Fibroblast of skin of scalp (primary cell): ENCODE results near the gene CDH12.

Experiments
- DNase-seq: peaks from one replicate; pipeline ENCODE4 v3.0.0-alpha.2; 2013

CDH12 gene

DNA sequence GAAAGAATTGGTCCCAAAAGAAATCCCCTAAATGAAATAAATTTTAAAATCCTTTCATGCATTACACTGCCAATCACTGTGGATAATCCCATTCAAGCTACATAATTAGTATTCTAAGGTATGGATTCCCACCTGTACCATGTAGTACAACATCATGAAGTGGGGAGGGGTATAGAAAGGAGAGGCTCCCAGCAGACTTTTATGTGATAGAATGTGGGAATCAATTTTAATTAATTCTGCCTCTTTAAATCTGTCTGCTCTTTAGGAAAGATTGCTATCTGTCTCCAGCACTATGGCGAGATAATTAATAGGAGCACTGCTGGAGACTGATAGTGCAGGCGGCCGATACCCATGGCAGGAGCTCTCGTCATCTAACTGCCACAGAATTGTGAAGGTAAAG lies 95.4 kb downstream of the CDH12 start:
- DNase-seq, result no peak

DNA sequence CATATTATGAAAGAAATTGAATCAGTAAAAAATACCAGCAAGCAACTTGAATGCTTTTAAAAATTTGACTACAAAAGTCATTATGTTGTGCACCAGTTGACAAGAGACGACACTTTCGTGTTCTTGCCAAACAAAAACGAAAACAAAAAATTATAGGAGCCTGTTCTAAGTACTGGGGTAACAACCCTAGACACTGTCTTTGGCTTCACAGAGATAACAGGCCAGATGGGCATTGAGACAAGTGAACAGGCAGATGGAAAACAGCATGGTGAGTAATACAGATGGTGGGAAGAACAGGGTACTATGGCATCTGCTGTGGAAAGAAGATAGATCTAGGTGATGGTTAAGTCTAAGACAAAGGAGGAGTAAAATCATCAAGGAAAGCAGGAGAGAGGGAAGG lies 99.0 kb downstream of the CDH12 start:
- no peak for DNase-seq

DNA sequence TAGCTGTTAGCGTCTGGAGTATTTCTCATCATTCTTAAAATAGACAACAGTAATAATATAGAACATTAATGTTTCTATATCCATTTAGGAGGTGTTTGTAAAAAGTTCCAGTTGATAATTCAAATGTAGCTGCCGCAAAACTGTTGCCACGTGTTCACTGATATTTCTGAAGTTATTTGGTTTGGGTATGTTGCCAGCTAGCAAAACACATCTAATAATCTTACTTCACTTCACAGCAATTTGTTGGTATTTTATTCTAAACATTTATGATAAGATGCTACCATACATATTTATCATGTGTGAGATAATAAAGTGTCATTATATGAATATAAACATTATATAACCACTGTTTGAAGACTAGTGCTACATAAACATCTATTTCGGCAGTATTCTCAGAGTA lies 101.6 kb downstream of the CDH12 start:
- DNase-seq, result no peak

DNA sequence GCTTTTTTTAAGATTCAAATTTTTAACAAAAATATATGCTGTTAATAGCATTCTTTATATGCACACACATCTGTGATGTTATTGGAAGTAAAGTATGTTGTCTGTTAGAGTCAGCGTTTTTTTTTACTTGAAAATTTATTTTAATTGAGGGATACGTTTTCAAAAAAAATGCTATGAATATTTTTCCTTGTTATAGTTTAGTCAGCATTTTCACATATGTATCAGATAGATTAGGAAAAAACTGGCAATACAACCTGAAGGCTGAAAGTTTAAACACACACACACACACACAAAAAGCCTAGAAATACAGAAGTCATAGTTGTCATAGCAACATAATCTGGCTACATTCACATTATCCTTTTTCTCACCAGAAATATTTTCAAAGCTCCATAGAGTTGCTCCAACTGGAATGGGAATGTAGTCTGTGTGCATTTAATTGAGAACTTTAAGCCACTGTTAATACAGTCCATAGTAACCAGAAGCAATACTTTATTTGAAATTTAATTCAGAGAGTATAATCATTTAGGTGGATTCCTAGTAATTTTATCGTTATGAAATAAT lies 116.6 kb downstream of the CDH12 start:
- DNase-seq, result no peak

DNA sequence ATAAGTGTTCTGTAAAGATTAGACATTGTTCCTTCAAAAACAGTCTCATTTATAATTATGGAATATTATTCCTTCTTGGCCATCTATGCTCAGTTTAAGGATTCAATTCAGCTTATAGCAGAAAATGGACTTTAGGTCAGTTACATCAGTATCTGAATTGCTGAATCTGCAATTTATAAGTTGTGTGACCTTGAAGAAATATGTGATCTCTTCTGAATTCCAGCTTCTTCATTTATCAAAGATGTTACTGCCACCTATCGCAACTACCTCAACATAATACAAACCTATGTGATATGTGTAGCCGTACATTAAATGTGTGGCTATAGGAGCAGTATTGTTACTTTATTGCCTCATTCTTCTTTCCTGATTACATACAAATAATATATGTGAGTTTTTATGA lies 118.2 kb downstream of the CDH12 start:
- no peak for DNase-seq

DNA sequence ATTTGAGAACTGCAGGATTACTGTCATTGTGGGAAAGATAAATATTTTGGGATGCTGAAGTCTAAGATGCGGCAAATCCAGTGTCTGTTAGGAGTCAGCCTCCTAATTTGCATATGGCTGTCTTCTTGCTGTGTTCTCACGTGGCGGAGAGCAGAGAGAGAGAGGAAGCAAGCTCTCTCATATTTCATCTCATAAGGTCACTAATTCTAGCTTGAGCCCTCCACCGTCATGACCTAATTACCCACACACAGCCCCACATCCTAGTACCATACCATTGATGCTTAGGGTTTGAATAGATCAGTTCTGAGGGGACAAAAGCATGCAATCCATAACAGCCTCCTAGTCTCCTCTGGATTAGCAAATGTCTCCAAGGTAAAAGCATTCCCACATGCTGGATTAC lies 124.5 kb downstream of the CDH12 start:
- no peak for DNase-seq

DNA sequence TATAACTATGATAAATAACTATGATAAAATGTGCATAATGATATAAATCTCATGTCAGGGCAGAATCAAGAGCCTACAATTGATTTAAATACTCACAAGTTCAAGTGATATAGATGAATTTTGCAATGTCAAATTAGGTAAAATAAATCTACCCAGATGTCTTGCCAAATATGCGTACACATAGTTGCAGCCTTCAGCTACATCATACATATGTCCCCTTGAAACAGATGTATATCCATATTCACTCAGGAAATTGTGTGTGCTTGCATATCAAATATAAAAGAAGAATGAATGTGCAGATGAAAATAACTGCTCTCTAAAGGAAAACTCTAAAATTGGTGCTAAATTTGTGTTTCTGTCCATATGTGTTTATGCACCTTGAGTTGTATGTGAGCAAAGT lies 130.7 kb downstream of the CDH12 start:
- DNase-seq, result no peak

DNA sequence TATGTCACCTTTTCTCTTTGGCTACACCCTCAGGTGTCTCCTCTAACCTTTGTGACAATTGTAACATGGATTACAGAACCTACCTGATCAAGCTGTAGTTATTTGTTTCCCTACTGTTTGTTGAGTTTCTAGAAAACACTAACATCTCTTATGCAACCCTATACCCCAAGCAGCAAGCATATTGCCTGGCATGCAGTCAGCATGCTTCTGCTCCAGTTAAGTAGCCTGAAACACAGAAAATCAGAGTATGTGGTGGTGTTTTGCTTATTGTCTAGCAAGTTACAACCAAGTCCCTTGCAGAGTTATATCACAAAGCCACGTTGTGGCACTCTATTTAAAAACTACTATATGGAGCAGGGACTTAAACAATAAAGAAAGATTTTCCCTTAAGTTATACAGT lies 131.1 kb downstream of the CDH12 start:
- no peak for DNase-seq

DNA sequence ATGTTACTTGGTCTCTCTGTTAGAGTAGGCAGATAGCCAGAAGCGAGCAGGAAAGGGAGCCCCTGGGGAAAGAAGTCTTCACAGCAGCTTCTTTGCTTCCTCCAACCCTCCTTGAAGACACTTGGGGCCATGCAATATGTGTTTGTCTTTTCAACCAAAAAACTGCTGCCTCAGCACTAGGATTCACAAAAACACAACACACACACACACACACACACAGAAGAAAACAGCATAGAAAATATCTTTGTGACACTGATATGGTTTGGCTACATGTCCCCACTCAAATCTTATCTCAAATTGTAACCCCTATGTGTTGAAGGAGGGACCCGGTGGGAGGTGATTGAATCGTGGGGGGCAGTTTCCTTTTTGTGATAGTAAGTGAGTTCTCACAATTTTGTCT lies 133.3 kb downstream of the CDH12 start:
- no peak for DNase-seq

DNA sequence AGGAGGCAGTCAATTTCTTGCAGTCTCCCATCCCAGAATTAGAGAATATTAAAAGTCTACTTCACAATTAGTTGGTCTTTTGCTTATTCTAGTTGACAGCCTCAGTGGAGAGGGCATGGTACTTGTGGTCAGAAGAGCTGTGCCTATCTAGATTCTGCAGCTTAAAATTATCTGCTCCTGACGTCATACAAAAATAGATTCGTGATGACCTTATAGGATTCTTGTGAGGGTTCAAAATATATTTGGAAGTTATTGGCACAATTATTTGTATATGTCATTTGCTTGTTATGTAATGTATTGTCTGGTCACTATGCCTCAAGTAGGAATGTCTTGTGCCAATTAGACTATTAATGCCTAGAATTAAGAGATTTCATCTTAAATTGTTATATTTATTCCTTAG lies 142.5 kb downstream of the CDH12 start:
- no peak for DNase-seq

DNA sequence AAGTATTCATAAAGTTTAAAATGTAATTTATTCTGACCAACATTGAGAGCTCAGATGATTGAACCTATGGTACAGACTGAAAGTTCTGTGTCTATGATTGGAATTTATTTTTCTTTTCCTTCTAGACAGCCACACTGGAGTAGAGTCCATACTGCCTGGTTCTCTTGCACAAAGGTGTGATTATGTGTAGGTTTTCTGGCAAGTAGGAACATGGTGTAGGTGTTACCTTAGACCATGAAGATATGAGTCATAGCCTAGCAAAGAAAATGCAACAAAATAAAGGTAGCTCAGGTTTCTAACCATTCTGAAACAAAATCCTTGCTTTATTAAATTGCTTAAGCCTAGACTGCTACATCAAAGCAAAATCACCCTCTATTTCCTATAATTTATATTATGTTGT lies 143.4 kb downstream of the CDH12 start:
- no peak for DNase-seq

DNA sequence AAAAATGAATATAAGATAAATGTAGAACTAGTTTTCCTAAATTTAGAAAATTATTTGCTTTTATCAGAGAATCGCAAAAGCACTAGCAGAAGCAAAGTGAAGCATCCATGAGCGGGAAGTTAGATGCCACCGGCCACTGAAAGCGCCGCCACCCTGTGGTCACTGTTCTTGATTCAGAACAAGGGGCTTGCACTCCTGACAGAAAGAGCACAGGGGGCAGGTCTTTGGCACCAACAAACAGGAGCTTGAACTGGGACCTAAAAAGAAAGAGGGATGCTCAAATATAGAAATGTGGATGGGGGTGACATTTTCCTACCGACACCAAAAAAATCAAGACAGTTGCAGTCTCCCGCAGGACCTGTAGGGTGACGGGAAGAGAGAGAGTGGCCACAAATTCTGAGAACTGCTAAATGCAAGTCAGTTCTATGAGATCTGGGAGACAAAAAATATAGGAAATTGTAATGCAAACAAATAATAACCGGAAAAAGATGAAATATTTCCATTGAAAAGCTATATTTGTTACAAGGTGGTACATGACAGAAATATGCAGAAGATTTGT lies 144.3 kb downstream of the CDH12 start:
- DNase-seq, result no peak

DNA sequence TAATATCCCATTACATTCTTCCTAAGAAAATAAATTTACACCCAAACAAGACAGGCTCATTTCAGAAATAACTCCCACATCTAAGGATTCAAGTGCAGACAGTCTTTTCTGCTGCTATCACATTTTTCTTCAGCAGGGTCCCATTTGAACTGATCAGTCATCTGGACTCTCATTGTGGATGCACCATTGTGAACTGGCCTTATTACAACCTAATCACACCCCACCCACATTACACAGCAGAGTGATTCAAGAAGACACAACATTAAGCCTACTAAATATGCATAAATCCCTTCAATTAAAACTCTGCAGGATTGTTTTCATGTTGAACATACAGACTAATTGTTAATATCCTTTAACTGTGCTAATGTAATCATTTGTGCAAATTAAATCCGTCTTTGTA lies 146.2 kb downstream of the CDH12 start:
- DNase-seq, result no peak

DNA sequence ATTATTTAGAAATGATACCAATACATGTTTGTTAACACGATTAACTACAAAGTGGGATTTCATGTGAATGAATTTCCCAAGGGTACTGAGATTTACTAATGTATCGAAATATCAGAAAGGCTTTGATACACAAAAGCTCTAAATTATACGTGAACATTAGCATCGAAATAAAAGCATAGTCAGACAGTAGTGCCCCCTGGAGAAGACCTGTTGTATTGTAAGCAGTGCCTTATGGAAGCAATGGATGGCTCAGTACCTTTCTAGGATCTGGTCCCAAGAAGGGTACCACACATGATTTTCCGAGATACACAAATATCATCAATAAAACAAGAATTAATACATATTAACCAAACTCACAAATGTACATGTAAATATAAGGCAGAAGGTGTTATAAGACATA lies 153.8 kb downstream of the CDH12 start:
- no peak for DNase-seq

DNA sequence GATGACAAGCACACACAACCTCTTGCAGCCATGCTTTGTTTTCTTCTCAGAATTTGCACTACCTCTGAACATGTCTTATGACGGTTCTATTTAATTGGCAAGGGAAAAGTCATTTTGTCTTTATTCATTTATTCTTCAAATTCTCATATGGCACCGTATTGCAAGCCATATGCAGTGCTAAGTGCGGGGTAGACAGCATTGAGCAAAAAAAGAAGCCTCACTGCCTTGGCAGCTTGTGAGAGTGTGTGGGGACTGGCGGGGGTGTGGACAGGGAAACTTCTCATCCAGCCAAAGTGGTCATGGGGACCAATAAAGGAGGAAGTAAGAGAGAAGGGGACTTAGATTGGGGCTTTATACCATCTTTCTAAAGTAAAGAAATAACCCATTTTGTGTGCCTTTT lies 160.0 kb downstream of the CDH12 start:
- DNase-seq, result no peak

DNA sequence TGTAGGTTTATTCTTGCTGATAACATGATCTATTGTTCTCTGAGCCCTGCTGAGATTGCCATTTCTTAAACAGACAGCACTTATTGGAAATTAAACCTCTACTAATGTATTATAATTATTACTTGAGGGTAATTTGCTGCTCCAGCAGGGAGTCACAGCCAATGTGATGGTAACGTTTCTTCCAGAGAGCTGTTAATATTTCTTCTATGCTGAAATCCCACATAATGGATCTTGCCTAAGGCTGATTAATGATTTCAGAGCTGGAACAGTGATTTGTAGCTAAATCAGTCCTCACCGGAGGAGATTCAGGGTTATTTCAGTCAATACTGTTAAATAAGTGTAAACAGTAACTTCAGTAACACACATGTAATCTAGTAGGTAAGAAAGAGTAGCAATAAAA lies 170.1 kb downstream of the CDH12 start:
- no peak for DNase-seq

DNA sequence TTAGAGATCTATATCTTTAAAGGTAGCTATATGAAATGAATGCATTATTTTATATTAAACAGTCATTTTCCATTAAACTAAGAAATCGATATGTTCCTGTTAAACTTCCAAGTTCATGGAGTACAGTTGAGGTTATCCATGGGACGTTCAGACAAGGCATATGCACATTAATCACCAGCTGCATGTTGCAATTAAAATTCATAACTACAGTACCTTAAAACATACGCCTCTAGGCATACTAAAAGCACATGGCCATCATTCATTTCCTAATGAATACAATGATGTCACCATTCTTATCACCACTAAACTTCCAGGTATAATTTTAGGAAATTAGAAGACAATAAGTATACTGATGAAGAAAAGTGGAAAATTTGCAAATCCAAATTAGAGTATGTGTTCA lies 174.3 kb downstream of the CDH12 start:
- no peak for DNase-seq

DNA sequence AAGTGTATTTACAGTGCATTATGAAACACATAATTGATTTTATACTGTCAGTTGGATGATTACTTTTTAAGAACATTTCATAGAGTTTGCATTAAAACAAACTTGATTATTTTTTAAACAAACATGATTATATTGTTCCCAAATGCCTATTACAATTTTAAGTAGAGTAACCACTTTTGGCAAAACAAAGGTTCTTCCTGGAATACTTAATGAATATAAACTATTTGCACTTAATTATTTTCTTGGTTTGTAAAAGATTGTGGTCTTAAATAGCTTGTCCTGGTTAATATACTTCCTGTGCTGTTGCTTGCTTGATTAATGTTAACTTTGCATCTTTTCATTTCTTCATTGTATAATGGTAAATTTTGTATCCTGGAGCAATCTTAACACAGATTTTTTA lies 180.0 kb downstream of the CDH12 start:
- no peak for DNase-seq

DNA sequence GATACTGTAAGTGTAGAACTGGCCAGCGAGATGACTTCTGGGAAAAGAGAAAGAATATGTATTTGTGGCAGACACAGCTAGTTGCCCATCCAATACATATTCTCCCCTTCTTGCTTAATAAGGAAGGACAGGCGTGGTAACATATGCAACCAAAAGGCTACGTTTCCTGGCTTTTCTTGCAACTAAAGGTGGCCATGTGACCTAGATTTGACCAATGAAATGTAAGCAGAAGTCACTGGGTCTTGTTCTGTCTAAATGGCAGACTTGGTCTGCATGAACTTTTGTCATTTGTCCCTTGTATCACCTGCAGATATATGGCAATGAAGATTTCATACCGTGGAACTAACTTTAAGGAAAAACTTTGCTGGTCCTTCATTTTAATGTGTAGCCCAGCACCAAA lies 183.8 kb downstream of the CDH12 start:
- no peak for DNase-seq

DNA sequence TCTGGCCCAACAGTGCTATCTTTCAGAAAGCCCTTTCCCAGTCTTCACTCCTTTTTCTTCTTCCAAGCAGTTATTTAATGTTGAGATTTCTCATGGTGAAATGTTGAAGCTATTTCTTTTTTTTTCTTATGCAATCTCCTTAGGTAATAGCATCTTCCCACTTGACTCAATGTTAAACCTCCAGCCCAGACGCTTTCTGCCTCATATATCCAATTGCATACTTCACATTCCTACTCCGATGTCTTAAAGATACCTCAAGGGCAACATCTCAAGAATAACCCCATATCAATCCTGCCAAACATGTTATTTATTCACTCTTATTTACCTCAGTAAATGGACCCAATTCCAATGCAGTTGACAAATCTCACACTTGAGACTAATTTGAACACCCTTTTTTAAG lies 187.3 kb downstream of the CDH12 start:
- DNase-seq, result no peak

DNA sequence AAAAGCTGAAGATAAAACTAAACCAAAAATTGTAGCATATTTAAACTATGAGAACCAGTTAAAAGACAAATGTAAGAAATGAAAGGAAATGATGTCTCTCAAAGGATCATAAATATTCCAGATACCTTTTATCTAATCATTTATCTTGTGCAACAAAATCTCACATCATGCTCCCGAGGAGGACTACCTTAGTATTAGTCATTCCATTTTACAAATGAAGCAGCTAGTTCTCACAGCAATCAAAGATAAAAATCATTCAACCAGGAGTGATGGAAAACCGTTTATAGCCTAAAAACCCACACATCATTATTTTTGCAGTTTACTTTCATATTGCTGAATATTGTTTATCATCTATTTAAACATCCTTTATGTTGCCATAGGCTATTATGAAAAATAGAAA lies 190.0 kb downstream of the CDH12 start:
- no peak for DNase-seq

DNA sequence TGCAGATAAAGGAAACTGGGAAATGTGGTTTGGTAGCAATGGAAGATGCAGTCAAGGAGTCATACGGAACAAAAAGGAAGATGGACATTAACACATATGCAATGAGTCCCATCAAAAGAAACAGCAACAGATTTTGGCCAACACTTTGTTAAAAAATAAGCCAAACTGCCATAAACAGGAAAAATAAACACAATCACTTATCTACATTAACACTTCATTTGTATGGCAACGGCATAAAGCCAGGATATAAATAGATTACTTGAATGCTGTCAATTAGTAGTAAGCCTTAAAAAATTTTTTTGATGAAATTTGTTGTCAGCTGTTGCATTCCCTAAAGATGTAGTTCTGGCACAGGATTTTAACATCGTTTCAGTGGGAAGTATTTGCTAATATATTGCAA lies 190.8 kb downstream of the CDH12 start:
- DNase-seq, result no peak

DNA sequence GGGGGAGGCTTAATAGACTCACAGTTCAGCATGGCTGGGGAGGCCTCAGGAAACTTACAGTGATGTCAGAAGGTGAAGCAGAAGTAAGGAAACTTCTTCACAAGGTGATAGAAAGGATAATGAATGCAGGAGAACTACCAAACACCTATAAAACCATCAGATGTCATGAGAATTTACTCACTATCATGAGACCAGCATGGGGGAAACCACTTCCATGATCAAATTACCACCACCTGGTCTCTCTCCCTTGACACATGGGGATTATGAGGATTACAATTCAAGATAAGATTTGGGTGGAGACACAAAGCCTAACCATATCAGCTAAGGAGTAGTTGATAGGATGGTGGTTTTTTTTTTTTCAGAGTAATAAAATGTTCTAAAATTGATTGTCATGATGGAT lies 201.8 kb downstream of the CDH12 start:
- DNase-seq, result no peak

DNA sequence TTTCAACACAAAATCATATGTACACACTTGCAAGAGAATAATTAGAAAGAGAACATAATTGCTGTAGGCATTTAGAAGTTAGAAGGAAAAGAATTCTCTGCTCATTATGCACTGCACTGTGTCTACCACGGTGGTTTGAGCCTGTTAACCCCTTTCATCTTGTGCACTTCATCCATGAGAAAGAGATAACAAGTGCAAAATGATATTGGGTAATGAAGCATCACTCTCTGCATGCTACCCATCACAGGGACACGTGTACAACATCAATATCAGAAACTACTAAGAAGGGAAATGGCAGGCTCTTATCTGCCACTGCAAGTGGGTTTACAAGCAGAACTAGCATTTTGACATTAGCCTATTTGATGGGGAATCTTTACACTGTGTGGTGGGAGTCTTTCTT lies 202.6 kb downstream of the CDH12 start:
- no peak for DNase-seq

DNA sequence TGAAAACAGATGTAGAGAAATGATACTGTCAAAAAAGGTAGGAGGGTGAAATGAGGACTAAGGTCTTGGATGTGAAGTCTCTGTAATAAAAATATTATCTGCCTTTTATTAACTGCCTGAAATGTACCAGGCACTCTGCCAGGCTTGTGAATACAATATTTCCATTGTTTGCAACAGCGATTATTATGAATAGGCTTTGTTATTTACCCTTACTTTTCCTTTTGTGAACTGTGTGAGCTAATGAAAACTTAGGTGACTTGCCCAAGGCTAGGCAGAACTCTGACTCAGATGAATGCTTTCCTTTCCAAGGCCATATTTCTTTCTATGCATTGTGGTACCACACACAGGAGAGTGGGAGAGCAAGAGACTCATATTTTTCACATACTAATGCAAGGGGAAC lies 204.1 kb downstream of the CDH12 start:
- DNase-seq, result no peak

DNA sequence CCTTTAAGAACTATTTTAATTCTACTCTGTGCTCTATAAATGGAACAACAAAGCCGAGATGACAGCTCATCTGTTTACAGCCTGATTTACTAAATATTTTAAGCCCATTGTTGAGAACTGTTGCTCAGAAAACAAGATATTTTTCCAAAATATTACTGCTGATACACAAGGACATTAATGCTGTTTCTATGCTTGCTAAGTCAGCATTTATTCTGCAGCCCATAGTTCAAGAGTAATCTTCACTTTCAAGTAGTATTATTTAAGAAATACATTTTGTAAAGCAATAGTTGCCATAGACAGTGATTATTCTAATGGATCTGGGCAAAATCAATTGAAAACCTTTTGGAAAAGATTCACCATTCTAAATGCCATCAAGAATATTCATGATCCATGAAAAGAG lies 208.3 kb downstream of the CDH12 start:
- no peak for DNase-seq
